Activated T-helper 9 cell treated with anti-CD3 and anti-CD28 coated beads, Interleukin-2, amount 50 U/mL, for 16 hours (primary cell): ENCODE results near the gene MN1.
"Not testable (repeated sequence)": the region's sequence is repeated elsewhere in the genome, so short reads cannot be mapped to it uniquely, and the experiment has no call there.

ENCODE experiments used
- DNase-seq: peaks from one replicate; pipeline ENCODE4 v3.0.0-alpha.2; 2020; ENCODE audit warnings: low read depth

MN1 gene

GRCh38 chr22:27757928-27758525, 43.5 kb downstream of the MN1 start:
- DNase-seq = no peak

- DNase-seq = no peak
Observed at GRCh38 chr22:27756212-27756660, 45.3 kb downstream of the MN1 start.

- DNase-seq = no peak
Observed at GRCh38 chr22:27755521-27756211, 45.9 kb downstream of the MN1 start.

- DNase-seq = no peak
Observed at GRCh38 chr22:27754888-27755480, 46.6 kb downstream of the MN1 start.

GRCh38 chr22:27754247-27754887, 47.2 kb downstream of the MN1 start:
- DNase-seq = no peak

- DNase-seq = no peak
Observed at GRCh38 chr22:27752771-27753170, 48.8 kb downstream of the MN1 start.

- DNase-seq = no peak
Observed at GRCh38 chr22:27752141-27752540, 49.4 kb downstream of the MN1 start.

GRCh38 chr22:27751277-27752070, 50.1 kb downstream of the MN1 start:
- no peak for DNase-seq

GRCh38 chr22:27750584-27751265, 50.8 kb downstream of the MN1 start:
- DNase-seq = no peak

- no peak for DNase-seq
Observed at GRCh38 chr22:27749597-27750225, 51.8 kb downstream of the MN1 start.

GRCh38 chr22:27748751-27749191, 52.8 kb downstream of the MN1 start:
- DNase-seq = no peak

GRCh38 chr22:27748349-27748748, 53.2 kb downstream of the MN1 start:
- no peak for DNase-seq

GRCh38 chr22:27747396-27748221, 53.9 kb downstream of the MN1 start:
- DNase-seq = no peak

- no peak for DNase-seq
Observed at GRCh38 chr22:27746918-27747317, 54.6 kb downstream of the MN1 start.

GRCh38 chr22:27745809-27746208, 55.7 kb downstream of the MN1 start:
- DNase-seq = no peak

GRCh38 chr22:27745154-27745553, 56.4 kb downstream of the MN1 start:
- no peak for DNase-seq

GRCh38 chr22:27744078-27744477, 57.5 kb downstream of the MN1 start:
- not testable (repeated sequence) for DNase-seq

GRCh38 chr22:27740202-27740748, 61.3 kb downstream of the MN1 start:
- no peak for DNase-seq

- DNase-seq = no peak
Observed at GRCh38 chr22:27737521-27737920, 64.0 kb downstream of the MN1 start.

GRCh38 chr22:27734066-27734465, 67.5 kb downstream of the MN1 start:
- DNase-seq = no peak
